Testis (tissue), 3 donors: ENCODE measurements around the gene GJB3. TPM values are rescaled to one million over a fixed set of nuclear protein-coding genes. Genes with fewer than 3 reads are reported as not detected.

ENCODE experiments used
- DNase-seq: peaks from one replicate; pipeline ENCODE4 v3.0.0-alpha.2; 2019
- H3K27ac ChIP-seq, 2 donors: fragments of 200-600 bp; sonication (generic); one replicate each; pipeline ENCODE4 v1.5.1; 2019
- H3K27me3 ChIP-seq: fragments of 200-600 bp; sonication (generic); one replicate; pipeline ENCODE4 v1.5.1; 2019
- H3K36me3 ChIP-seq: fragments of 200-600 bp; sonication (generic); one replicate; pipeline ENCODE4 v1.5.1; 2017; ENCODE audit warnings: low read depth; ENCODE audit errors: missing control alignments
- H3K4me1 ChIP-seq: fragments of 200-600 bp; sonication (generic); one replicate; pipeline ENCODE4 v1.5.1; 2019
- H3K4me3 ChIP-seq, 2 donors: fragments of 200-600 bp; sonication (generic); one replicate each; pipeline ENCODE4 v1.5.1; 2017 to 2019
- H3K9me3 ChIP-seq: fragments of 200-600 bp; sonication (generic); one replicate; pipeline ENCODE4 v1.5.1; 2017
- POLR2A ChIP-seq: fragments of 450-650 bp; IDR thresholded peaks from one replicate; pipeline ENCODE4 v1.6.1; 2017; ENCODE audit warnings: antibody characterized with exemption, mild to moderate bottlenecking, moderate library complexity
- WGBS, 2 donors: methylation state at CpG; one replicate each; pipeline ENCODE4 v1.1.5; 2018; 5-methylcytosine and 5-hydroxymethylcytosine counted together
- intact Hi-C: fragments of 100-400 bp; cut with DNase I; formaldehyde crosslinking; loops from one replicate; pipeline ENCODE4 v1.15.1; 2023; ENCODE audit warnings: low total_unique reads
- polyA plus RNA-seq: library from polyadenylated mRNA; stranded (reverse); fragments of 350-450 nt; fragmentation: Illumina TruSeq; extraction: RNeasy Lipid Tissue Mini Kit (QIAGEN cat#74804); gene quantifications from one replicate; pipeline ENCODE4 v1.2.3, GENCODE V29; 2014; ENCODE audit warnings: low read depth, low replicate concordance; ENCODE audit not compliant: insufficient read depth
- total RNA-seq, 2 donors: library from RNA; depleted of rRNA; stranded (reverse); fragments of >200 nt; gene quantifications; one replicate each; pipeline ENCODE4 v1.2.3, GENCODE V29; 2016
- TF ChIP-seq, protein P1 (sequence below), 3 experiments: fragments of 450-650 bp in 2 of 3; fragments of 200-600 bp in 1 of 3; sonication (generic) in 1 of 3; IDR thresholded peaks; one replicate each; pipeline ENCODE4 v1.5.1; 2016 to 2019; ENCODE audit warnings: antibody characterized with exemption in 3 of 3, mild to moderate bottlenecking in 2 of 3, moderate library complexity in 1 of 3

GJB3 gene
- total and polyA plus RNA-seq, 3 donors from 2014 or later, result 0.40 to 0.55 (median 0.50) TPM

GRCh38 chr1:34779962-34780361 lies 1.1 kb upstream of the GJB3 start:
- H3K36me3 ChIP-seq, result no peaks in the 10 kb centered on the region
- no peak for TF ChIP-seq POLR2A
- TF ChIP-seq, protein P1, sequence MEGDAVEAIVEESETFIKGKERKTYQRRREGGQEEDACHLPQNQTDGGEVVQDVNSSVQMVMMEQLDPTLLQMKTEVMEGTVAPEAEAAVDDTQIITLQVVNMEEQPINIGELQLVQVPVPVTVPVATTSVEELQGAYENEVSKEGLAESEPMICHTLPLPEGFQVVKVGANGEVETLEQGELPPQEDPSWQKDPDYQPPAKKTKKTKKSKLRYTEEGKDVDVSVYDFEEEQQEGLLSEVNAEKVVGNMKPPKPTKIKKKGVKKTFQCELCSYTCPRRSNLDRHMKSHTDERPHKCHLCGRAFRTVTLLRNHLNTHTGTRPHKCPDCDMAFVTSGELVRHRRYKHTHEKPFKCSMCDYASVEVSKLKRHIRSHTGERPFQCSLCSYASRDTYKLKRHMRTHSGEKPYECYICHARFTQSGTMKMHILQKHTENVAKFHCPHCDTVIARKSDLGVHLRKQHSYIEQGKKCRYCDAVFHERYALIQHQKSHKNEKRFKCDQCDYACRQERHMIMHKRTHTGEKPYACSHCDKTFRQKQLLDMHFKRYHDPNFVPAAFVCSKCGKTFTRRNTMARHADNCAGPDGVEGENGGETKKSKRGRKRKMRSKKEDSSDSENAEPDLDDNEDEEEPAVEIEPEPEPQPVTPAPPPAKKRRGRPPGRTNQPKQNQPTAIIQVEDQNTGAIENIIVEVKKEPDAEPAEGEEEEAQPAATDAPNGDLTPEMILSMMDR (IDR thresholded peaks at IDR 0.05), result no peak
- WGBS, 2 donors, result 86 to 93% methylated on average over 1 to 5 of the region's 5 CpGs
- no peaks in the 10 kb centered on the region for H3K9me3 ChIP-seq
- peaks cover 5% of the 10 kb centered on the region for H3K27me3 ChIP-seq
- intact Hi-C loops, result no loop called here
- peaks cover 13% of the 10 kb centered on the region for H3K4me1 ChIP-seq
- no peak for DNase-seq
- no peak overlapping the region for H3K27ac ChIP-seq
- H3K4me3 ChIP-seq, result no peak overlapping the region

DNA sequence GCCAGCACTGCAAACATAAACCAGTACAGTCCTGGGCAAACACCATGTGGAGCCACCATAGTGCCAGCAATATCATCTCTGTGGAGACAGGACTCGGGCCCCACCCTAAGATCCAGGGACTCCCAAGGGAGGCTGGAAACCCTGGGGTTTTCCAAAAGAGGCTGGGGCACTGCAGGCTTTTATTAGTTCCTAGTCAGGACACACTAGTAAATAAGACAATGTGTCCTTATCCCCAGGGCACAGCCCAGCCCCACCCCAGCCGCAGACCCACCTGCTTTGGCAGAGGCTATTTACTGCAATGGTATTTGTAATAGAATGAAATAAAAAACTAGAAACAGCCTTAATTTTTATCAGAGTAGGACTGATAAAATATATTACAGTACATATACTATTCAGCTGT lies 486 bp upstream of the GJB3 start:
- Histone ChIP-seq H3K9me3 (no peaks in the 10 kb centered on the region), H3K27me3 (peaks cover 5% of the 10 kb centered on the region), H3K4me3 (no peak overlapping the region), H3K27ac (no peak overlapping the region), H3K4me1 (peaks cover 13% of the 10 kb centered on the region), H3K36me3 (no peaks in the 10 kb centered on the region)
- no peak for TF ChIP-seq POLR2A
- TF ChIP-seq, protein P1 (IDR thresholded peaks at IDR 0.05), result no peak
- intact Hi-C loops, result no loop called here
- 68 to 69% methylated on average over 2 of the region's 2 CpGs for WGBS, 2 donors
- no peak for DNase-seq

GRCh38 chr1:34781844-34782391 lies 904 bp downstream of the GJB3 start:
- no peaks in the 10 kb centered on the region for H3K9me3 ChIP-seq
- H3K36me3 ChIP-seq, result no peaks in the 10 kb centered on the region
- intact Hi-C loops, result no loop called here
- TF ChIP-seq, protein P1 (IDR thresholded peaks at IDR 0.05), result no peak
- TF ChIP-seq POLR2A, result no peak
- peaks cover 17% of the 10 kb centered on the region for H3K4me1 ChIP-seq
- H3K27me3 ChIP-seq, result peaks cover 5% of the 10 kb centered on the region
- 7 to 10% methylated on average over 9 to 18 of the region's 18 CpGs for WGBS, 2 donors
- H3K4me3 ChIP-seq, result peak overlapping the region; percentile 29 to 46
- no peak overlapping the region for H3K27ac ChIP-seq
- DNase-seq, result no peak

DNA sequence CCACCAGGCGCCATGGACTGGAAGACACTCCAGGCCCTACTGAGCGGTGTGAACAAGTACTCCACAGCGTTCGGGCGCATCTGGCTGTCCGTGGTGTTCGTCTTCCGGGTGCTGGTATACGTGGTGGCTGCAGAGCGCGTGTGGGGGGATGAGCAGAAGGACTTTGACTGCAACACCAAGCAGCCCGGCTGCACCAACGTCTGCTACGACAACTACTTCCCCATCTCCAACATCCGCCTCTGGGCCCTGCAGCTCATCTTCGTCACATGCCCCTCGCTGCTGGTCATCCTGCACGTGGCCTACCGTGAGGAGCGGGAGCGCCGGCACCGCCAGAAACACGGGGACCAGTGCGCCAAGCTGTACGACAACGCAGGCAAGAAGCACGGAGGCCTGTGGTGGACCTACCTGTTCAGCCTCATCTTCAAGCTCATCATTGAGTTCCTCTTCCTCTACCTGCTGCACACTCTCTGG lies 3.8 kb downstream of the GJB3 start:
- no peak overlapping the region for H3K4me3 ChIP-seq
- peaks cover 17% of the 10 kb centered on the region for H3K4me1 ChIP-seq
- H3K27me3 ChIP-seq, result peaks cover 5% of the 10 kb centered on the region
- H3K9me3 ChIP-seq, result no peaks in the 10 kb centered on the region
- TF ChIP-seq, protein P1 (IDR thresholded peaks at IDR 0.05), result no peak
- TF ChIP-seq POLR2A, result no peak
- intact Hi-C loops, result no loop called here
- DNase-seq, result no peak
- WGBS, 2 donors, result 88 to 92% methylated on average over 27 to 28 of the region's 28 CpGs
- H3K36me3 ChIP-seq, result no peaks in the 10 kb centered on the region
- no peak overlapping the region for H3K27ac ChIP-seq
